ENCODE data around the gene ACAP2. TPM values are rescaled to one million over a fixed set of nuclear protein-coding genes. Genes with fewer than 3 reads are reported as not detected.

Gene ACAP2
- total and polyA plus RNA-seq, 2 experiments from 2014 or later: 45.6 to 104 TPM

DNA sequence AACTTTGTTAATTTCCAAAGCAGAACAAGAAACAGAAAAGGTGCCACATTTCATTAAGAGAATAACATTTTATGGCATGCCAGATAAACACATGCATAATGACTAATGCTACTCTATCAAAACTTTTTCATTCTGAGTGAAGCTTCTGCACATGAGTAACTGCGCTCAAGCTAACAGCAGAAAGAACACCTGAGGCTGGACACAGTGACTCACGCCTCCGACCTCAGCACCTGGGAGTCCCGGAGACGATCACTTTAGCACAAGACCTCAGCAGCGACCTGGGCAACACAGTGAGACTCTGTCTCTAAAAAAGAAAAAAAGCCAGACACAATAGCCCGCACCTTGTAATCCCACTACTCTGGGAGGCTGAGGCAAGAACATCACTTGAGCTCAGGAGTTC lies 70.6 kb downstream of the ACAP2 start:
- Histone ChIP-seq H3F3A (replicated peaks; ENCODE audit: low read depth) (no peaks in the 10 kb centered on the region), H3K27ac (ENCODE audit: low read depth) (no peak overlapping the region), H3K79me2 (replicated peaks; ENCODE audit: insufficient read depth) (no peaks in the 10 kb centered on the region; the same call in none of the 2 replicates), H2AFZ (no peak overlapping the region), H3K4me3 (no peak overlapping the region), H3K4me1 (ENCODE audit: insufficient read depth) (no peaks in the 10 kb centered on the region), H3K4me2 (no peak overlapping the region), H4K20me1 (replicated peaks; ENCODE audit: insufficient read depth) (no peaks in the 10 kb centered on the region; the same call in 1 of the 2 replicates), H3K9me2 (ENCODE audit: insufficient read depth) (no peaks in the 10 kb centered on the region), H3K27me3 (ENCODE audit: insufficient read depth) (no peaks in the 10 kb centered on the region), H3K36me3 (ENCODE audit: insufficient read depth) (no peaks in the 10 kb centered on the region)
- no peak for DNase-seq (ENCODE audit: low spot score)
- TF ChIP-seq ZNF114 (CRISPR knock-in tag; IDR thresholded peaks at IDR 0.05) (no peak), CREB1 (CRISPR knock-in tag; IDR thresholded peaks at IDR 0.05; ENCODE audit: low read depth) (no peak), EZH2phosphoT487 (IDR thresholded peaks at IDR 0.05; ENCODE audit: unreplicated experiment) (no peak), POLR2AphosphoS5 (IDR thresholded peaks at IDR 0.05; ENCODE audit: low read depth) (no peak), NANOG (IDR thresholded peaks at IDR 0.05; ENCODE audit: borderline replicate concordance) (no peak), ZNF331 (CRISPR knock-in tag; IDR thresholded peaks at IDR 0.05; ENCODE audit: low read depth) (no peak), JUNB (IDR thresholded peaks at IDR 0.05; ENCODE audit: unreplicated experiment) (no peak), STAT1 (IDR thresholded peaks at IDR 0.05; ENCODE audit: unreplicated experiment) (no peak), EZH2 (IDR thresholded peaks at IDR 0.05; ENCODE audit: low read depth, unreplicated experiment) (no peak)
- TF ChIP-seq, protein P1, sequence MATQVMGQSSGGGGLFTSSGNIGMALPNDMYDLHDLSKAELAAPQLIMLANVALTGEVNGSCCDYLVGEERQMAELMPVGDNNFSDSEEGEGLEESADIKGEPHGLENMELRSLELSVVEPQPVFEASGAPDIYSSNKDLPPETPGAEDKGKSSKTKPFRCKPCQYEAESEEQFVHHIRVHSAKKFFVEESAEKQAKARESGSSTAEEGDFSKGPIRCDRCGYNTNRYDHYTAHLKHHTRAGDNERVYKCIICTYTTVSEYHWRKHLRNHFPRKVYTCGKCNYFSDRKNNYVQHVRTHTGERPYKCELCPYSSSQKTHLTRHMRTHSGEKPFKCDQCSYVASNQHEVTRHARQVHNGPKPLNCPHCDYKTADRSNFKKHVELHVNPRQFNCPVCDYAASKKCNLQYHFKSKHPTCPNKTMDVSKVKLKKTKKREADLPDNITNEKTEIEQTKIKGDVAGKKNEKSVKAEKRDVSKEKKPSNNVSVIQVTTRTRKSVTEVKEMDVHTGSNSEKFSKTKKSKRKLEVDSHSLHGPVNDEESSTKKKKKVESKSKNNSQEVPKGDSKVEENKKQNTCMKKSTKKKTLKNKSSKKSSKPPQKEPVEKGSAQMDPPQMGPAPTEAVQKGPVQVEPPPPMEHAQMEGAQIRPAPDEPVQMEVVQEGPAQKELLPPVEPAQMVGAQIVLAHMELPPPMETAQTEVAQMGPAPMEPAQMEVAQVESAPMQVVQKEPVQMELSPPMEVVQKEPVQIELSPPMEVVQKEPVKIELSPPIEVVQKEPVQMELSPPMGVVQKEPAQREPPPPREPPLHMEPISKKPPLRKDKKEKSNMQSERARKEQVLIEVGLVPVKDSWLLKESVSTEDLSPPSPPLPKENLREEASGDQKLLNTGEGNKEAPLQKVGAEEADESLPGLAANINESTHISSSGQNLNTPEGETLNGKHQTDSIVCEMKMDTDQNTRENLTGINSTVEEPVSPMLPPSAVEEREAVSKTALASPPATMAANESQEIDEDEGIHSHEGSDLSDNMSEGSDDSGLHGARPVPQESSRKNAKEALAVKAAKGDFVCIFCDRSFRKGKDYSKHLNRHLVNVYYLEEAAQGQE (IDR thresholded peaks at IDR 0.05; ENCODE audit: unreplicated experiment): no peak
- TF ChIP-seq, protein P2, sequence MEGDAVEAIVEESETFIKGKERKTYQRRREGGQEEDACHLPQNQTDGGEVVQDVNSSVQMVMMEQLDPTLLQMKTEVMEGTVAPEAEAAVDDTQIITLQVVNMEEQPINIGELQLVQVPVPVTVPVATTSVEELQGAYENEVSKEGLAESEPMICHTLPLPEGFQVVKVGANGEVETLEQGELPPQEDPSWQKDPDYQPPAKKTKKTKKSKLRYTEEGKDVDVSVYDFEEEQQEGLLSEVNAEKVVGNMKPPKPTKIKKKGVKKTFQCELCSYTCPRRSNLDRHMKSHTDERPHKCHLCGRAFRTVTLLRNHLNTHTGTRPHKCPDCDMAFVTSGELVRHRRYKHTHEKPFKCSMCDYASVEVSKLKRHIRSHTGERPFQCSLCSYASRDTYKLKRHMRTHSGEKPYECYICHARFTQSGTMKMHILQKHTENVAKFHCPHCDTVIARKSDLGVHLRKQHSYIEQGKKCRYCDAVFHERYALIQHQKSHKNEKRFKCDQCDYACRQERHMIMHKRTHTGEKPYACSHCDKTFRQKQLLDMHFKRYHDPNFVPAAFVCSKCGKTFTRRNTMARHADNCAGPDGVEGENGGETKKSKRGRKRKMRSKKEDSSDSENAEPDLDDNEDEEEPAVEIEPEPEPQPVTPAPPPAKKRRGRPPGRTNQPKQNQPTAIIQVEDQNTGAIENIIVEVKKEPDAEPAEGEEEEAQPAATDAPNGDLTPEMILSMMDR (conservative IDR thresholded peaks at IDR 0.05; ENCODE audit: low read depth in 2 of 2): no peak
- TF ChIP-seq, protein P3, sequence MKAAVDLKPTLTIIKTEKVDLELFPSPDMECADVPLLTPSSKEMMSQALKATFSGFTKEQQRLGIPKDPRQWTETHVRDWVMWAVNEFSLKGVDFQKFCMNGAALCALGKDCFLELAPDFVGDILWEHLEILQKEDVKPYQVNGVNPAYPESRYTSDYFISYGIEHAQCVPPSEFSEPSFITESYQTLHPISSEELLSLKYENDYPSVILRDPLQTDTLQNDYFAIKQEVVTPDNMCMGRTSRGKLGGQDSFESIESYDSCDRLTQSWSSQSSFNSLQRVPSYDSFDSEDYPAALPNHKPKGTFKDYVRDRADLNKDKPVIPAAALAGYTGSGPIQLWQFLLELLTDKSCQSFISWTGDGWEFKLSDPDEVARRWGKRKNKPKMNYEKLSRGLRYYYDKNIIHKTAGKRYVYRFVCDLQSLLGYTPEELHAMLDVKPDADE (IDR thresholded peaks at IDR 0.05): no peak
- TF ChIP-seq, protein P4, sequence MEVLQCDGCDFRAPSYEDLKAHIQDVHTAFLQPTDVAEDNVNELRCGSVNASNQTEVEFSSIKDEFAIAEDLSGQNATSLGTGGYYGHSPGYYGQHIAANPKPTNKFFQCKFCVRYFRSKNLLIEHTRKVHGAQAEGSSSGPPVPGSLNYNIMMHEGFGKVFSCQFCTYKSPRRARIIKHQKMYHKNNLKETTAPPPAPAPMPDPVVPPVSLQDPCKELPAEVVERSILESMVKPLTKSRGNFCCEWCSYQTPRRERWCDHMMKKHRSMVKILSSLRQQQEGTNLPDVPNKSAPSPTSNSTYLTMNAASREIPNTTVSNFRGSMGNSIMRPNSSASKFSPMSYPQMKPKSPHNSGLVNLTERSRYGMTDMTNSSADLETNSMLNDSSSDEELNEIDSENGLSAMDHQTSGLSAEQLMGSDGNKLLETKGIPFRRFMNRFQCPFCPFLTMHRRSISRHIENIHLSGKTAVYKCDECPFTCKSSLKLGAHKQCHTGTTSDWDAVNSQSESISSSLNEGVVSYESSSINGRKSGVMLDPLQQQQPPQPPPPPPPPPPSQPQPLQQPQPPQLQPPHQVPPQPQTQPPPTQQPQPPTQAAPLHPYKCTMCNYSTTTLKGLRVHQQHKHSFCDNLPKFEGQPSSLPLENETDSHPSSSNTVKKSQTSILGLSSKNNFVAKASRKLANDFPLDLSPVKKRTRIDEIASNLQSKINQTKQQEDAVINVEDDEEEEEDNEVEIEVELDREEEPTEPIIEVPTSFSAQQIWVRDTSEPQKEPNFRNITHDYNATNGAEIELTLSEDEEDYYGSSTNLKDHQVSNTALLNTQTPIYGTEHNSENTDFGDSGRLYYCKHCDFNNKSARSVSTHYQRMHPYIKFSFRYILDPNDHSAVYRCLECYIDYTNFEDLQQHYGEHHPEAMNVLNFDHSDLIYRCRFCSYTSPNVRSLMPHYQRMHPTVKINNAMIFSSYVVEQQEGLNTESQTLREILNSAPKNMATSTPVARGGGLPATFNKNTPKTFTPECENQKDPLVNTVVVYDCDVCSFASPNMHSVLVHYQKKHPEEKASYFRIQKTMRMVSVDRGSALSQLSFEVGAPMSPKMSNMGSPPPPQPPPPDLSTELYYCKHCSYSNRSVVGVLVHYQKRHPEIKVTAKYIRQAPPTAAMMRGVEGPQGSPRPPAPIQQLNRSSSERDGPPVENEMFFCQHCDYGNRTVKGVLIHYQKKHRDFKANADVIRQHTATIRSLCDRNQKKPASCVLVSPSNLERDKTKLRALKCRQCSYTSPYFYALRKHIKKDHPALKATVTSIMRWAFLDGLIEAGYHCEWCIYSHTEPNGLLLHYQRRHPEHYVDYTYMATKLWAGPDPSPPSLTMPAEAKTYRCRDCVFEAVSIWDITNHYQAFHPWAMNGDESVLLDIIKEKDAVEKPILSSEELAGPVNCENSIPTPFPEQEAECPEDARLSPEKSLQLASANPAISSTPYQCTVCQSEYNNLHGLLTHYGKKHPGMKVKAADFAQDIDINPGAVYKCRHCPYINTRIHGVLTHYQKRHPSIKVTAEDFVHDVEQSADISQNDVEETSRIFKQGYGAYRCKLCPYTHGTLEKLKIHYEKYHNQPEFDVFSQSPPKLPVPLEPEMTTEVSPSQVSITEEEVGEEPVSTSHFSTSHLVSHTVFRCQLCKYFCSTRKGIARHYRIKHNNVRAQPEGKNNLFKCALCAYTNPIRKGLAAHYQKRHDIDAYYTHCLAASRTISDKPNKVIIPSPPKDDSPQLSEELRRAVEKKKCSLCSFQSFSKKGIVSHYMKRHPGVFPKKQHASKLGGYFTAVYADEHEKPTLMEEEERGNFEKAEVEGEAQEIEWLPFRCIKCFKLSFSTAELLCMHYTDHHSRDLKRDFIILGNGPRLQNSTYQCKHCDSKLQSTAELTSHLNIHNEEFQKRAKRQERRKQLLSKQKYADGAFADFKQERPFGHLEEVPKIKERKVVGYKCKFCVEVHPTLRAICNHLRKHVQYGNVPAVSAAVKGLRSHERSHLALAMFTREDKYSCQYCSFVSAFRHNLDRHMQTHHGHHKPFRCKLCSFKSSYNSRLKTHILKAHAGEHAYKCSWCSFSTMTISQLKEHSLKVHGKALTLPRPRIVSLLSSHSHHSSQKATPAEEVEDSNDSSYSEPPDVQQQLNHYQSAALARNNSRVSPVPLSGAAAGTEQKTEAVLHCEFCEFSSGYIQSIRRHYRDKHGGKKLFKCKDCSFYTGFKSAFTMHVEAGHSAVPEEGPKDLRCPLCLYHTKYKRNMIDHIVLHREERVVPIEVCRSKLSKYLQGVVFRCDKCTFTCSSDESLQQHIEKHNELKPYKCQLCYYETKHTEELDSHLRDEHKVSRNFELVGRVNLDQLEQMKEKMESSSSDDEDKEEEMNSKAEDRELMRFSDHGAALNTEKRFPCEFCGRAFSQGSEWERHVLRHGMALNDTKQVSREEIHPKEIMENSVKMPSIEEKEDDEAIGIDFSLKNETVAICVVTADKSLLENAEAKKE (CRISPR knock-in tag; IDR thresholded peaks at IDR 0.05): no peak
- Mint-ChIP-seq H3K9me3 (no peaks in the 10 kb centered on the region), H3K36me3 (ENCODE audit: low read depth) (no peaks in the 10 kb centered on the region), H3K27me3 (ENCODE audit: insufficient read depth, low read depth, poor library complexity) (peaks cover 5% of the 10 kb centered on the region), H3K27ac (no peak overlapping the region), H3K4me1 (no peaks in the 10 kb centered on the region; the same call in 2 of the 3 replicates), H3K4me3 (no peak overlapping the region)
- ATAC-seq: no peak
